SK-N-SH treated with all-trans-retinoic acid at 6 μM for 48 hours (cell line): ENCODE data around the gene PRSS2.

Experiments used
- ATAC-seq: fragments of 200-7000 bp; cut with Tn5 transposase; 3 replicates; pipeline ENCODE4 v1.9.1; 2020; ENCODE audit warnings: mild to moderate bottlenecking, moderate library complexity
- ARNTL ChIP-seq: fragments of 450-650 bp; formaldehyde crosslinking; IDR thresholded peaks from 2 replicates; pipeline ENCODE4 v1.5.0; 2020; ENCODE audit warnings: low read depth, mild to moderate bottlenecking, moderate library complexity, borderline replicate concordance
- BACH2 ChIP-seq: fragments of 250-450 bp; sonication (Bioruptor Pico); IDR thresholded peaks from 2 replicates; pipeline ENCODE4 v1.9.0; 2021; ENCODE audit warnings: mild to moderate bottlenecking, borderline replicate concordance
- CREB5 ChIP-seq: fragments of 250-450 bp; sonication (Bioruptor Pico); IDR thresholded peaks from 2 replicates; pipeline ENCODE4 v1.5.1; 2020; ENCODE audit warnings: low read depth, mild to moderate bottlenecking, moderate library complexity
- CSDC2 ChIP-seq: fragments of 250-450 bp; sonication (Bioruptor Pico); IDR thresholded peaks from 2 replicates; pipeline ENCODE4 v1.5.0; 2020; ENCODE audit warnings: mild to moderate bottlenecking, moderate library complexity
- CSRNP3 ChIP-seq: fragments of 250-450 bp; sonication (Bioruptor Pico); IDR thresholded peaks from 2 replicates; pipeline ENCODE4 v1.5.1; 2021; ENCODE audit warnings: mild to moderate bottlenecking, moderate library complexity
- ESRRG ChIP-seq: fragments of 250-450 bp; sonication (Bioruptor Pico); IDR thresholded peaks from 2 replicates; pipeline ENCODE4 v1.6.1; 2021; ENCODE audit warnings: mild to moderate bottlenecking
- GLIS3 ChIP-seq: fragments of 250-450 bp; sonication (Bioruptor Pico); IDR thresholded peaks from 2 replicates; pipeline ENCODE4 v1.5.0; 2020; ENCODE audit warnings: mild to moderate bottlenecking, moderate library complexity
- ISL1 ChIP-seq: fragments of 250-450 bp; sonication (Bioruptor Pico); IDR thresholded peaks from 2 replicates; pipeline ENCODE4 v2.1.2; 2022; ENCODE audit warnings: mild to moderate bottlenecking, moderate library complexity
- OSR1 ChIP-seq: fragments of 250-450 bp; sonication (Bioruptor Pico); IDR thresholded peaks from 2 replicates; pipeline ENCODE4 v1.8.0; 2022; ENCODE audit warnings: moderate library complexity, mild to moderate bottlenecking, inconsistent platforms
- PATZ1 ChIP-seq: fragments of 250-450 bp; sonication (Bioruptor Pico); IDR thresholded peaks from 2 replicates; pipeline ENCODE4 v1.8.0; 2020; ENCODE audit warnings: mild to moderate bottlenecking, moderate library complexity, borderline replicate concordance
- POU6F1 ChIP-seq: fragments of 250-450 bp; sonication (Bioruptor Pico); IDR thresholded peaks from 2 replicates; pipeline ENCODE4 v1.8.0; 2021; ENCODE audit warnings: low read depth, mild to moderate bottlenecking, moderate library complexity, borderline replicate concordance
- PPARA ChIP-seq: fragments of 250-450 bp; sonication (Bioruptor Pico); IDR thresholded peaks from 2 replicates; pipeline ENCODE4 v1.5.0; 2020; ENCODE audit warnings: mild to moderate bottlenecking, borderline replicate concordance
- RARB ChIP-seq: fragments of 250-450 bp; sonication (Bioruptor Pico); IDR thresholded peaks from 2 replicates; pipeline ENCODE4 v1.8.0; 2021; ENCODE audit warnings: mild to moderate bottlenecking, moderate library complexity
- TCF4 ChIP-seq: fragments of 250-450 bp; sonication (Bioruptor Pico); IDR thresholded peaks from 2 replicates; pipeline ENCODE4 v1.8.0; 2021; ENCODE audit warnings: mild to moderate bottlenecking, moderate library complexity, borderline replicate concordance
- ZFP3 ChIP-seq: fragments of 250-450 bp; sonication (Bioruptor Pico); IDR thresholded peaks from 2 replicates; pipeline ENCODE4 v1.5.0; 2020; ENCODE audit warnings: mild to moderate bottlenecking, moderate library complexity
- ZFP30 ChIP-seq: fragments of 450-650 bp; formaldehyde crosslinking; IDR thresholded peaks from 2 replicates; pipeline ENCODE4 v1.5.0; 2022; ENCODE audit warnings: mild to moderate bottlenecking, moderate library complexity
- ZNF565 ChIP-seq: fragments of 450-650 bp; formaldehyde crosslinking; conservative IDR thresholded peaks from 2 replicates; pipeline ENCODE4 v1.5.0; 2020; ENCODE audit warnings: low read depth, mild to moderate bottlenecking, moderate library complexity
- ZNF70 ChIP-seq: fragments of 450-650 bp; formaldehyde crosslinking; IDR thresholded peaks from 2 replicates; pipeline ENCODE4 v1.5.0; 2020; ENCODE audit warnings: mild to moderate bottlenecking, moderate library complexity
- ZNF8 ChIP-seq: fragments of 450-650 bp; formaldehyde crosslinking; IDR thresholded peaks from 2 replicates; pipeline ENCODE4 v1.5.0; 2020; ENCODE audit warnings: mild to moderate bottlenecking, moderate library complexity

PRSS2 gene

GRCh38 chr7:142789441-142789840, 18.7 kb downstream of the PRSS2 start:
- no peak for ATAC-seq
- TF ChIP-seq GLIS3 (CRISPR knock-in tag) (no peak), ZNF8 (CRISPR knock-in tag) (no peak)

GRCh38 chr7:142790056-142790455, 19.3 kb downstream of the PRSS2 start:
- TF ChIP-seq PPARA (CRISPR knock-in tag) = no peak
- TF ChIP-seq ZNF565 = no peak
- TF ChIP-seq GLIS3 (CRISPR knock-in tag) = no peak
- TF ChIP-seq CSDC2 = no peak
- no peak for TF ChIP-seq CSRNP3
- no peak for TF ChIP-seq OSR1
- TF ChIP-seq PATZ1 = no peak
- no peak for TF ChIP-seq BACH2 (CRISPR knock-in tag)
- no peak for TF ChIP-seq ZNF70
- no peak for TF ChIP-seq ISL1 (CRISPR knock-in tag)
- no peak for TF ChIP-seq ARNTL
- TF ChIP-seq TCF4 (CRISPR knock-in tag) = no peak
- no peak for TF ChIP-seq RARB
- no peak for TF ChIP-seq ZFP30 (CRISPR knock-in tag)
- ATAC-seq = no peak

GRCh38 chr7:142790555-142790954, 19.8 kb downstream of the PRSS2 start:
- TF ChIP-seq ZFP3 (no peak), GLIS3 (CRISPR knock-in tag) (no peak), CSDC2 (no peak)
- no peak for ATAC-seq

GRCh38 chr7:142791502-142791901, 20.7 kb downstream of the PRSS2 start:
- ATAC-seq = no peak
- TF ChIP-seq ISL1 (CRISPR knock-in tag) (no peak), PPARA (CRISPR knock-in tag) (no peak), ESRRG (CRISPR knock-in tag) (no peak)

GRCh38 chr7:142792129-142792528, 21.4 kb downstream of the PRSS2 start:
- TF ChIP-seq OSR1 (no peak), BACH2 (CRISPR knock-in tag) (no peak), ISL1 (CRISPR knock-in tag) (no peak), ZNF70 (no peak), ZNF8 (CRISPR knock-in tag) (no peak), ARNTL (no peak), PPARA (CRISPR knock-in tag) (no peak), POU6F1 (CRISPR knock-in tag) (no peak), CSDC2 (no peak), ZNF565 (no peak), CSRNP3 (no peak), PATZ1 (no peak), GLIS3 (CRISPR knock-in tag) (no peak), ZFP30 (CRISPR knock-in tag) (no peak), ZFP3 (no peak), RARB (no peak), CREB5 (CRISPR knock-in tag) (no peak), TCF4 (CRISPR knock-in tag) (no peak)
- no peak for ATAC-seq
